Activated naive CD4-positive, alpha-beta T cell treated with anti-CD3 and anti-CD28 coated beads, Interleukin-2, amount 50 U/mL, for 16 hours (primary cell): ENCODE results near the gene PMIS2.

Source experiments
- DNase-seq: peaks from one replicate; pipeline ENCODE4 v3.0.0-alpha.2; 2020

Gene PMIS2

DNA sequence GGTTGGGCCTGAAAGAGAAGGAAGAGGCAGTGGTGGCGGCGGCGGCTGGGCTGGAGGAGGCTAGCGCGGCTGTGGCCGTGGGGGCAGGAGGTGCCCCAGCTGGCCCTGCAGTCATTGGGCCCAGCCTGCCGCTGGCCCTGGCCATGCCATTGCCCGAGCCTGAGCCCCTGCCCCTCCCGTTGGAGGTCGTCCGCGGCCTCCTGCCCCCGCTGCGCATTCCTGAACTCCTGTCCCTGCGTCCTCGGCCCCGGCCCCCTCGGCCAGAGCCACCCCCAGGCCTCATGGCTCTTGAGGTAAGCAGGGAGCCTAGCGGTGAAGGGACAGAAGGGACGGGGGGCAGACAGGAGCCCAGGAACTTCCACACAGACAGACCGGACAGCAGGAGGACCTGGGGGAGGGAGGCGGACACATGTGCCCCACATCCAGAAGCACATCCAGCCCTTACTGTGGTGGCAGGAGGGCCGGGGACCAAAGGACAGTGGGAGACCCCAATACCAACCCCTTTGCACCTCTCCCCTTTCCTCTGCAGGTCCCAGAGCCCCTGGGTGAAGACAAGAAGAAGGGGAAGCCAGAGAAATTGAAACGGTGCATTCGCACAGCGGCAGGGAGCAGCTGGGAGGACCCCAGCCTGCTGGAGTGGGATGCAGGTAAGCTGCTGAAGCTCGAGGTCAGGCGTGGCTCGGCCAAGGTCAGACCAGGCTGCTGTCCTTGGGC is 47.9 kb downstream of the PMIS2 start:
- DNase-seq: no peak

DNA sequence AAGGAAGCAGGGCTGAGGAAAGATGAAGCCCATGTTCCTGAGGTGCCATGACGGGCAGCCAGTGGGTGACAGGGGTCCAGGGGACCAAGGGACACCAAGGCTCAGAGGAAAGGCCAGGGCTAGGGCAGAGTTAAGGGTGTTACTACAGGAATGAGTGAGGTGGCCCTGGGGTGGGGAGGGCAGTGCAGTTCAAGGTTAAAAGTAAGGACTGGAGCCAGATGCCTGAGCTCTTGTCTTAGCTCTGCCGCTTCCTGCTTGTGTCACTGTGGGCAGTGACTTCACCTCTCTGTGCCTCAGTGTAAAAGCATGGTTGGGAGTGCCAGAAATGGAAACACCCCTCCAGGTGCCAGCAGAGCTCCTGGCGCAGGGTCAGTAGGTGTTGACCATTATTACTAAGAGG is 50.7 kb downstream of the PMIS2 start:
- no peak for DNase-seq
